ENCODE data around the gene PRDX1.
A peak's percentile ranks its signal among the peaks of the same experiment; 100 is the strongest.

Gene PRDX1

GRCh38 chr1:45521413-45522323, at the start of gene PRDX1:
Gene PRDX1, minus strand, starts transcription at chr1:45521884. Its CDS starts 2,841 bp downstream, at chr1:45519043.
- DNase-seq (ENCODE audit: low spot score), result peak; percentile 99

GRCh38 chr1:45570631-45571030, 48.9 kb upstream of the PRDX1 start:
- no peak for DNase-seq (ENCODE audit: low spot score)

DNA sequence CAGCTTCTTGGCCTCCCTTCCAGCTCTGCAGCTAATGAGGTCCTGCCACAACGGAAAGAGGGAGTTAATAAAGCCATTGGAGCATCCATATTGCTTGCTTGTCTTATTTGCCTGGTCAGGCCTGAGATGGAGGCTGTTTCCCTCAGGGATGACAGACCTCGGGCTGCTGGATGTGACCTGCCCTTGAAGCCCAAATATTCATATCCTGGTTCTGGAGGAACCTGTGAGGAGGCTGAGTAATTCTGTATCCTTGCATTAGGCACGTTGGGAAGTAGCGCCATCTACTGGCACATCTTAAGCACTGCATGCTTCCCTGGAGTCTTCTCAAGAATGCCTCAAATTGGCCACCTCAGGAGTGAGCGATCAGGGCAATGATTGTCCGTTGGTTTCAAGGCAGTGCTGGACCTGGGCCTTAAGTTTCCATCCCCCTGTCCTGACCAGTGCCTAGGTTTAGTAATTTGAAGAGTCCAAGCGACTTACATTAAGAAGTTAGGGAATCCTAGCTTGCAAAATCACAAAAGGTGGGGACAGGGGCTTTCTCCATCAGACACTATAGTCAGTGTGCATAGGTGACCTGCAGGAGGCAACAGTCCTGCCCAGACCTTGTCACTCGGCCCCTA, 48.4 kb upstream of the PRDX1 start:
- peak; percentile 79 for DNase-seq (ENCODE audit: low spot score)

DNA sequence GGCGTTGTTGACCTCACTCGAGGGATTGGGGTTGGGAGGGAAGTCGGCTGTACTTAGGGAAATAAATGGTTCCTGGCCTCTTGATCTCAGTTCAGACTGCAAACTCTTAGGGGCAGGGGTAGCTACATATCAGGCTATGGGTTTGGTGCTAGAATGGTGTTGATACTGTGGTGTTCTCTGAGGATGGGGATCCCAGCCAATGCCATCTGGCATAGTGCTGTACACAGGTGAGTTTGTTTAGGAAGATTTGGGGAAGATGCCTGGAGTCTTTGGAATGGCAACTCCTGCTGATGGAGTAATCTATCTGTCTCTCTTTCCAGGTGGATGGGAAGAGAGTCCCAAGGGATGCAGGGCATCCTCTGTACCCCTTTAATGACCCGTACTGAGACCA, 47.9 kb upstream of the PRDX1 start:
- no peak for DNase-seq (ENCODE audit: low spot score)

DNA sequence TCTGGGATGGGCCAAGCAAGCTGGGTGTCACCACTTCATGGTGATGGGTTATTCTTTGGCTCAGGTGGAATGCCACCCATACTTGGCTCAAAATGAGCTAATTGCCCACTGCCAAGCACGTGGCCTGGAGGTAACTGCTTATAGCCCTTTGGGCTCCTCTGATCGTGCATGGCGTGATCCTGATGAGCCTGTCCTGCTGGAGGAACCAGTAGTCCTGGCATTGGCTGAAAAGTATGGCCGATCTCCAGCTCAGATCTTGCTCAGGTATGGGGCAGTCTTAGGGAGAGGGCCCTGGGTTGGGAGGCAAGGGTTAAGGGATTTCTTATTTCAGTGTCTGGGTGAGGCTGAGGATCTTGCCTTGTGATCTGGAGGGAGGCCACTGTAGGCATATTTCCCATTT, 46.7 kb upstream of the PRDX1 start:
- no peak for DNase-seq (ENCODE audit: low spot score)

DNA sequence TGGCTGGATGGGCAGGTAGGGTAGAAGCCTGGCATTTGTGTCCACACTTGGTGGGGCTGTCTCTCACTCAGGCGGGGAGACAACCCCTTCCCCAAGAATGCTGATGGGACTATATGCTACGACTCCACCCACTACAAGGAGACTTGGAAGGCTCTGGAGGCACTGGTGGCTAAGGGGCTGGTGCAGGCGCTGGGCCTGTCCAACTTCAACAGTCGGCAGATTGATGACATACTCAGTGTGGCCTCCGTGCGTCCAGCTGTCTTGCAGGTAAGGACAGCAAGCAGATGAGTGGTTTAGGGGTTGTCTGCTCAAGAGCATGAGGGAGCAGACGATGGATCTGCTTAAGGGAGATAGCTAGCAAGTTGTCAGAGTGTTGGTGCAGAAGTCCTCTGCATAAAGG, 46.2 kb upstream of the PRDX1 start:
- DNase-seq (ENCODE audit: low spot score), result no peak

GRCh38 chr1:45566722-45567121, 45.0 kb upstream of the PRDX1 start:
- DNase-seq (ENCODE audit: low spot score), result no peak

DNA sequence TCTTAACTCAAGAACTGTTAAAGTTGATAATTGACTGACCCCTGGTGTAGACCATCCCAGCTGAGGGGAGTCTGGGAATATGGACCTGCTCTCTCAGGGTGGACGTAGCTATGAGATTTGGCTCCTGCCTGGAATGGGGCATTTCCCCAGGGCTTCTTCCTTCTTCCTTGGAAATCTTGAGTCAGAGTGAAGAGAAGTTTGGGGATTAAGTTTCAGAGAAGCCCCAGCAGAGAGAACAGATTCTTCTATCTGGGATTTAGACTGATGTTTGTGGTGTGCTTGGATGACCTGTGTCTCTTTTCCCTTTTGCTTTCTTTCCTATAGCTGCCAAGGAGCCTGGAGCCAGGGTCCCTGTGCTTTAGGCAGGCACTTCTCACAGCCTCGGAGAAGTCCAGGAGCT, 42.2 kb upstream of the PRDX1 start:
- no peak for DNase-seq (ENCODE audit: low spot score)

DNA sequence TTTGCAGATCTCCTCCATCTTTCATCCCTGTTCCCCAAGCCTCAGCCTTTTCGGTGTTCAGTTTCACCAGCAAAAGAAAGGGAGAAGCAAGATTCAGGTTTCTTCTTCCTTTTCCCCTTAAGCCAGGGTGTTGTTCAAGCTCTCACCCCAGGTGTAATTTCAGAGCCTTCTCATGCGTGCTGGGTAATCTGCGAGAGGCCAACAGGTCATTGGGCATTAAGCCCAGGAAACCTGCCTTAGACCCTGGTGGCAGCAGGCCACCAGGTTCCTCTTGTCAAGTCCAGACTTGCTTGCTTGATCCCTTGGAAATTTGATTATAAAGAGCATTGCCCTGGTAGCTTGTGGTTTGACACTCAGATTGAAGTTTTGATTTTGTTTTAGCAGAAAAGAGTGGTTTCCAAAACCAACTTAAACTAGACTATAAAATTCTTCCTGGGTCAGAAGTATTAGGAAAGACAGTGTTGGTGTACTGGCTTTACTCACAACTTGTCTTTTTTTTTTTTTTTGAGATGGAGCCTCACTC, 35.8 kb upstream of the PRDX1 start:
- no peak for DNase-seq (ENCODE audit: low spot score)

- DNase-seq (ENCODE audit: low spot score), result no peak
These were observed 32.5 kb upstream of the PRDX1 start for GRCh38 chr1:45554198-45554597.

DNA sequence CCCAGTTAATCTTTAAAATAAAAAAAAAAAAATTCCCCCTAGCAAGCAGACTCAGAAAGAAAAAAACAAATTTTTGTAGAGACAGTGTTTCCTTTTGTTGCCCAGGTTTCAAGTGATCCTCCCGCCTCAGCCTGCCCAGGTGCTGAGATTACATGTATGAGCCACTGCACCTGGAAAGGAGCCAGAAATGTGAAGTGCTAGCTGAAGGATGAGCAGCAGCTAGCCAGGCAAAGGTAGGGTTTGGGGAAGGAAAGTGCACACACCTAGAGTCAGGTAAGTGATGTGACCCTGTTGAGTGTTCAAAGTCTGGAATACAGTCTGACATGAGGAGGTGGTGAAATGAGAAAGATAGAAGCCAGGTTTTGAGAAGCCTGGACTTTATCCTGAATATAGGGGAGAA, 30.6 kb upstream of the PRDX1 start:
- DNase-seq (ENCODE audit: low spot score), result no peak

GRCh38 chr1:45551684-45552083, 30.0 kb upstream of the PRDX1 start:
- DNase-seq (ENCODE audit: low spot score), result no peak

GRCh38 chr1:45550401-45551351, 29.0 kb upstream of the PRDX1 start, which contains the start of gene AKR1A1:
Gene AKR1A1, plus strand, starts transcription at chr1:45550826. Its CDS starts 10,969 bp downstream, at chr1:45561795.
- peak; percentile 91 for DNase-seq (ENCODE audit: low spot score)

DNA sequence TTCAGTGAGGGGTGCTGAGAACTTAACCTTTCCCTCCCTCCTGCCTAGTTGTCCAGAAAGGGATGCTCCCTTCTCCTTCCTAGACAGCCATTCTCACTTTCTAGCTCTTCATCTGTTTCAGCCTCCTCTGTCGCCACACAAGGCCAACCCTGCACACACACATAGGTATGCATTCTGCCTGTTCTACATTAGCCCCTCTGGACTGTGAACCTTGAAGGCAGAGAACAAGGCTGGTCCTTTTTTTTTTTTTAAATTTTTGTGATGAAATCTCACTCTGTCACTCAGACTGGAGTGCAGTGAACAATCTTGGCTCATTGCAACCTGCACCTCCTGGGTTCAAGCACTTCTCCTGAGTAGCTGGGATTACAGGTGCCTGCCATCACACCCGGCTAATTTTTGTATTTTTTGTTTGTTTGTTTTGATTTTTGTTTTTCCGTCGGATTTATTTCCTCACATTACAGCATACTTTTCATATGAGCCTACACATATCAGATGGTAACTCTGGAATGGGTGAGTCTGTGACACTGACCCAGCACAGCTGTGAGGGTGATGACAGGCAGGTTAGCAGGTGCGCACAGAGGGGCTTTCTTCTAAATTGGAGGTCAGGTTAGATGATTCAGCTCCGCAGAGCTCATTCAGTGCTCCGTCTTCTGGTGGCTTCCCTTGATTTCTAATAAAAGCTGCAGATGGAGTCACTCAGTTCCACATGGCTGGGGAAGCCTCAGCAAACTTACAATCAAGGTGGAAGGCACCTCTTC, 24.0 kb upstream of the PRDX1 start:
- DNase-seq (ENCODE audit: low spot score), result no peak

- peak; percentile 71 for DNase-seq (ENCODE audit: low spot score)
These were observed 23.4 kb upstream of the PRDX1 start for GRCh38 chr1:45545019-45545493.

DNA sequence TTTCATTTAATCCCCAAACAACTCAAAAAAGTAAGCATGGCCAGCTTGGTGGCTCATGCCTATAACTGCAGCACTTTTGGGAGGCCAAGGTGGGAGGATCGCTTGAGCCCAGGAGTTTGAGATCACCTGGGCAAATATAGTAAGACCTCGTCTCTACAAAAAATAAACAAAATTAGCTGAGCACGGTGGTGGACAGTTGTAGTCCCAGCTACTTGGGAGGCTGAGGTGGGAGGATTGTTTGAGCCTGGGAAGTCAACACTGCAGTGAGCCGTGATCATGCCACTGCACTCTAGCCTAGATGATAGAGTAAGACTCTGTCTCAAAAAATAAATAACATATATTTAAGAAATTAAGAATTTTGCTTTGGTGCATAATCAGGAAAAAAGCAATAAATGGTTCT, 22.8 kb upstream of the PRDX1 start:
- DNase-seq (ENCODE audit: low spot score), result no peak

GRCh38 chr1:45543581-45544417, 22.1 kb upstream of the PRDX1 start:
- DNase-seq (ENCODE audit: low spot score), result peak; percentile 81

- DNase-seq (ENCODE audit: low spot score), result no peak
These were observed 20.9 kb upstream of the PRDX1 start for GRCh38 chr1:45542591-45542990.

GRCh38 chr1:45541193-45541592, 19.5 kb upstream of the PRDX1 start:
- DNase-seq (ENCODE audit: low spot score), result no peak

DNA sequence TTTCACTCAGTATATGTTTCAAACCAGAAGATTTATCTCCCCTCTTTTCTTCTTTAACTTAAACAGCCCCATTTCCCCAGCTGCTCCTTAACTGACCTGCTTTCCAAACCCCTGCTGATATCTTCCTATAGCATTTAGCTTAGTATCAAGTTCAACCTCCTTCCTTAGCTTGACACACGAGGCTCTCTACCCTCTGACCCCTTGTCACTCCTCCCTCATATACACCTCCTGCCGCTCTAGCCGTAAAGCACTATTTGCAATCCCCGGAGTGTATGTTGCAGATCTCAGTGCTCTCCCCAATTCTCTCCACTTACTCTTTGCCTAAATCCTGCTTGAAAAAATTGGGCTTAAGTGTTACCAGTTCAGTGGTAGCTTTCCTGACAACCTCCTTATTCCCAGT, 15.2 kb upstream of the PRDX1 start:
- DNase-seq (ENCODE audit: low spot score), result no peak

Measured in activated CD4-positive, alpha-beta T cell treated with anti-CD3 and anti-CD28 coated beads, Interleukin-2, Interleukin-4, amounts not matched to agents 100 ng/mL and 50 ng/mL, durations not matched to agents 16 hours and 8 hours (primary cell).